GM23248 (cell line): Measurements from ENCODE around the gene WNT1.

Experiments used
- EZH2 ChIP-seq: fragments of 200-600 bp; sonication (generic); IDR thresholded peaks from 2 replicates; pipeline ENCODE4 v1.6.1; 2018; ENCODE audit warnings: antibody characterized with exemption, mild to moderate bottlenecking; ENCODE audit not compliant: insufficient read depth, poor library complexity, severe bottlenecking
- EZH2phosphoT487 ChIP-seq: fragments of 200-600 bp; sonication (generic); IDR thresholded peaks from 2 replicates; pipeline ENCODE4 v1.6.1; 2018; ENCODE audit warnings: antibody characterized with exemption, moderate library complexity, mild to moderate bottlenecking, low read depth; ENCODE audit not compliant: insufficient read depth

DNA sequence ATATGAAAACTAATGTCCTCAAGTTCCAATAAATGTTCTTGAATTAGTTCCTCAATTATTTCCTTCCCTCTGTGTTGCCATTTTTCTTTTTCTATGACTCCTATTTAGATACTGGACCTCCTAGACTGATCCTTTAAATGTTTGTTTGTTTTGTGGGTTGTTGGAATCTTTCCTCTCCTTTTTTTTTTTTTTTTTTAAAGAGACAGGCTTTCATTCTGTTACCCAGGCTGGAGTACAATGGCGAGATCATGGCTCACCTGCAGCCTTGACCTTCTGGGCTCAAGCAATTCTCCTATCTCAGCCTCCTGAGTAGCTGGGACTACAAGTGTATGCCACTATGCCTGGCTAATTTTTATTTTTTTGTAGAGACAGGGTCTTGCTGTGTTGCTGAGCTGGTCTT lies 30.8 kb downstream of the WNT1 start:
- TF ChIP-seq EZH2, result no peak
- TF ChIP-seq EZH2phosphoT487, result no peak
